DLD1 (cell line): ENCODE data around the gene MOB2.

Experiments
- in situ Hi-C: cut with HindIII; loops from 2 replicates; pipeline ENCODE4 v1.10.0; 2017; ENCODE audit warnings: low sequenced_read_pairs

Gene MOB2, protein sequence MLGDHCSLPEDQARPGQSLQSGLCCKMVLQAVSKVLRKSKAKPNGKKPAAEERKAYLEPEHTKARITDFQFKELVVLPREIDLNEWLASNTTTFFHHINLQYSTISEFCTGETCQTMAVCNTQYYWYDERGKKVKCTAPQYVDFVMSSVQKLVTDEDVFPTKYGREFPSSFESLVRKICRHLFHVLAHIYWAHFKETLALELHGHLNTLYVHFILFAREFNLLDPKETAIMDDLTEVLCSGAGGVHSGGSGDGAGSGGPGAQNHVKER

DNA sequence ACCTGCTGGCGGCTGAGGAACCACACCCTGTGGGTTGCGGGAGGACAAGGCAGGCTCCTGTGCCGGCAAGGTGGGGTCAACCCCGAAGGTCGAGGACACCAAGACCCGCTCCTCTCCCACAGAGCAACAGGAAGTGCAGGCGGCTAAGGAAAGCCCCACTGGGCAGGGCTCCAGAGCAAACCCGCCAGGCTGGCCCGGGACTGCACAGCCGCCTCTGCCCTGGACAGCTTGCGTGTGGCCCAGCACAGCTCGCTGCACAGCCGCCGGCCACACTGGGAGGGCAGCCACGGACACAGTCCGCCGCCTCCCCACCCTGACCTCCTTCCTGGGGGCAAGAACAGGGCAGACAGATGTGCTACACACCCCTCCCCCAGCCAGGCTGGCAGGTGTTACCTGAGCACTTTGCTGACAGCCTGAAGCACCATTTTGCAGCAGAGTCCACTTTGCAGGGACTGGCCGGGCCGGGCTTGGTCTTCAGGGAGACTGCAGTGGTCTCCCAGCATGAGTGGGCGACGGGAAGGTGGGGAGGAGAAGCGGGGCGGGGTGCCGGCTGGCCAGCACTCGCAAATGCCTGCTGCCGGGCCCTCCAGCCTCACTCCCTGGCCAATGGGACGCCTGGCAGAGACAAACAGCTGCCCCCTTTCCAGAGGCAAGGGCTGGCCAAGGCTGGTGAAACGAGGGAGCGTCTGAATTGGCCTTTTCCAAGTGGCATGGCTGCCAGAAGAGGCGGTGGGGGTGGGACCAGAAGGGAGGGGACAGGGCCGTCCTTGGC is at the start of gene MOB2:
Gene MOB2, minus strand, starts transcription at position 726 of the 772 bp plus-strand sequence. Its CDS starts 223 bp downstream, at position 503.
- in situ Hi-C loops = no loop called here

DNA sequence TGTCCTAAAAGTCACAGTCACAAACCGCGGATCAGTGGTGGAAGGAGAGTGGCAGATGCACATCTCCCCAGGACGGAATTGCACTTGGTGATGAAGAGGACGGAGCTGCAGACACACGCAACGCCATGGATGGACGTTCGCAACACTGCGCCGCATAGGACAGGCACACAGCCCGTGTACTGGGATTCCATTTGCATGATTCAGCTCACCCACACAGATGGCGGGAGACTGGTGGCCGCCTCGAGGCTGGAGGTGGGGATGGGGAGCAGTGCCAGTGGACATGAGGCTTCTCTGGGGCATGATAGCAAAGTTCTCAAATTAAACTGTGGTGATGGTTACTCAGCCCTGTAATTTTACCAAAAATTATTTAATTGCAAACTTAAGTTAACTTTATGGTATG is 48.1 kb upstream of the MOB2 start:
- in situ Hi-C loops = loop anchor here (5.0 to 10.0 kb wide), 3 partner anchors 88 to 480 kb away; partner anchors contain the start of gene KRTAP5-4

DNA sequence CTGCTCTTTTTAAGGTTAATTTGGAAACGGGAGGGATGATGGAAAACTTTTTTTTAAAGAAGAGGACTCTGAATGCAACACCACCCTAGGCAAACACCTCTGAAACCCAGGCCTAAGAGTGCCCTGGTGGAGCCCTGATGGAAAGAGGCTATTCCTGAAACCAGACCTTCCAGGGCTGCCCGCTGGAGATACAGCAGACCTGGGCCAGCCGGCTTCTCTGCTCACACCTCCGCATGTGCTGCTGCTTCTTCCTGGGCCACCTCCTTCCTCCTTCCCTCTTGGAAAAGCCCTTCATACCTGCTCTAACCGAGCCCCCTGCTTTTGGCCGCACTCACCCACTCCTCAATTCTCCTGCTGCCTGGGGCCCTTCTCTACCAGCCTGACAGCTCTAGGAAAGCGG is 47.6 kb upstream of the MOB2 start:
- in situ Hi-C loops = loop anchor here (10.0 kb wide), 2 partner anchors 269 to 479 kb away; no protein-coding TSS in a partner anchor

DNA sequence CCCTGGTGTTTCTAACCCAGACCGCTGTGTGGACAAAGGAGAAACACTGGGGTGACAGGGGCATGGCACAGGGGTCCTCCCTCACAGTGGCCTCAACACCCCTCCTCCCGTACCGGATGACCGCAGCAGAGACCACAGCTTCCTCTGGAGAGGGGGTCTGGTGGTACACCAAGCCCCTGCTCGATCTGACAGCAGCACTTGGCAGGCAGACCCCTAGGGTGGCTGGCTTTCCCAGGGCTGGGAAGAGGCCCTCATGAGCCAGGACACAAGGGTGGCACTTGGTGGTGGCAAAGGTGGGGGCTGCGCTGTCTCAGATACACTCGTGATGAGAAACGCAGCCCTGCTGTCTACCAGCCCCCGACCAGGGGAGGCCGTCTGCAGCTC is 46.8 kb upstream of the MOB2 start:
- in situ Hi-C loops = loop anchor here (10.0 kb wide), 2 partner anchors 269 to 479 kb away; no protein-coding TSS in a partner anchor

DNA sequence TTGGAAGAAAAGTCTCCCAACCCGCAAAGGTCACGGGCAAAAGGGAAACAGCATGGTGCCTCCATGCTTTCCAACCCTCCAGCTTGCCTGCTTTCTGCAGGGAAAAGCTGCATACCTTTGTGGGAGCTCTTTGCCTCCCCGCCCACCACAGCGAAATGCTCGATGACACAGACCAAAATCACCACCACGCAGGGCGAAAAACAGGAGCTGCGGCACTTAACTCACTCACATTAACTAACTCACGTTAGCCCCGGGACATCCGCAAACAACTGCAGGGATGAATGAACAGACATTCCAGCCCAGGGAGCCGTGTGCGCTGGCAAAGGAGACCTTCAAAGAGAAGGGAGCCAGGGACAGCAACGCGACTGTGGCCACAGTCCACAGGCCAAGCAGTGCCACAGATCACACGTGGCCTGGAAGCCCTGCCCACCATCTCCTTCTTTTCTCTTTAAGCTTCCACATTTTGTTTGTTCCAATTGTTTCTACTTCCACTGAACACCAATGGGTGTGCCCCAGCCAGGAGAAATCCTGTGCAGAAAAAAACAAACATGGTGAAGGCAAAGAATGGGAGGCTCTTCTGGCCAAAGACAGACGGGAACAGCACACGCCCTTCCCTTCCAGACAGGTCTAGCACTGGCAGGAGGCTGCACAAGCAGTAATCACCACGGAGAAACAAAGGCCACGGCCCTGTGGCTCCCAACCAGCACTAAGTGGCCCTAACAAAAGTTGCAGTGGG is 46.2 kb upstream of the MOB2 start:
- in situ Hi-C loops = loop anchor here (10.0 kb wide), 2 partner anchors 268 to 478 kb away; no protein-coding TSS in a partner anchor

DNA sequence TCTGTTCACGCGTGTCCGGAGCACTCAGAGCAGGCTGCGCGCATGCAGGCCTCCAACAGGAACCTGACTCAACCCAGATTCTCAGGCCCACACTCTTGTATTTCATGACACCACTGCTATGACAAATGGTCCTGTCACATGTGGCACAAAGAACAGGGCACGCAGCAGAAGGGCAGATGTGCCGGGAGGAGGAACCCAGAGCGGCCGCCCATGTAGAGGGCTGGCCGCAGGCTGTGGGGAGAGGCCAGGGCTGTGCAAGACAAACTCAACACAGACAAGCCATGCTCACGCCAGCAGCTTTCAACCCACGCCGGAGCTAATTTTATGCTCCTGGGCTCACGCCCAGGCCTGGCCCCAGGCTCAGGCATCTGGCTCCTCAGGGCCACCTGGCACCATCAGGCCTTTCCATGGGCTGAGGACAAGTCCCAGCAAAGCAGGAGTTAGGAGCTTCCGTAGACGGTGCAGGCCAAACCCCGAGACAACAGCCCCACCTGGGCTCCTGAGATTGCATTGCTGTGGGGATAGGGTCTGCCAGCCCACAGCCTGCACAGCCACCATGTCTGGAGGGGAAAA is 45.5 kb upstream of the MOB2 start:
- in situ Hi-C loops = loop anchor here (10.0 kb wide), 2 partner anchors 267 to 477 kb away; no protein-coding TSS in a partner anchor

DNA sequence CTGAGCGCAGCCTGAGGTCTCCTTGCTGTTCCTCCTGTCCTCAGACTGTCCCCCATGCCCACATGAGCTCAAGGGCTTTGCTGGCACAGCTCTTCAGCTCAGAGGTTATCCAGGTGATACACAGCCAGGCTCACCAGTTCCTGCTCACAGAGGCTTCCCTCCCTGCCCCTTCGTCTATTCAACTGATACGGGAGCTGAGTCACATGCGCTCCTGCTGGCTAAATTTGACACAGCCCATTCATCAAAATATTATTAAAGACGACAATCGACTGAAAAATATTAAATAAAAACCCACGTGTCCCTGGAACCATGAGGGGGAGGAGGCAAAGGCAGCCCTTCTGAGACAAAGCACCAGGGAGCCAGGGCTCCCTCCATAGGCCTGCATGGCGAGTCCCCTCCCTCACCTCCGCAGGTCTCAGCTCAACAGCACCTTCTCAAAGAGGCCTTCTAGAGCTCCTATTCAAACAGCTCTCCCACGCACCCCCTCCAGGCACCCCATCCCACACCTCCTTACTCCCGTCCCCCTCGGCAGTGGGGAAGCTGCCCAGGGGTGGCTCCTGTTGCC is 45.0 kb upstream of the MOB2 start:
- in situ Hi-C loops = loop anchor here (10.0 kb wide), 2 partner anchors 267 to 477 kb away; no protein-coding TSS in a partner anchor

DNA sequence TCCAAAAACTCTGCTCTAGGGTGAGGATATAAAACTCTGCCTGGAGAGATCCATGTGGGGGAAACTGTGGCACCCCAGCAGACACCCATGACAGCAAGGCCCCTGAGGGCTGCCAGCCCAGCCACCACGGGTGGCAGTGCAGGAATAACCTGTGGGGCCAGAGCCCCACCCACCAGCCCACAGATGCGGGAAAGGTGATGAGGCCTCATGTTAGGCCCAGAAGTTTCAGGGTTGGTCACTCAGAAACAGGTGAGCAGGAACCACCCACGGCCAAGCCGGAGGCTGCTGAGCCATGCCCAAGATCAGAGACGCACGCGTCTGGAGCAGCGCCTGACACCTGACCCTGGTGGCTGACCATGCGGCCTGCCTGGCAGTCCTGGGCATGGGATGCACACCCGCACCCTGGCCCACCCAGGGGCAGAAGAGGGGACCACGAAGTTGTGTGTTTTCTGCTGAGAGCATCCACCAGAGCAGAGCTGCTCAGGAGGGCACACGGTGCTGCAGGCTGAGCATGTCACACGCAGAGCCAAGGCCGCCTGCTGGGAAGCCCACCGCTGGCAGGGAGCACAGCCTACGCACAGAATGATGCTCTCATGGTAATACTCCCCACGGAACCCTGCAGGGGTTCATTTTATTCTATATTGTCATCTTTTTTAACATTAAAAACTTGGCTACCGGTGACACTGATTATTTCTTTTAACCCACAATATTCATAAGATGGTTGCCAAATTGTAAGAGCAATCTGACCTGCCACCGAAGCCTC is 44.3 kb upstream of the MOB2 start:
- in situ Hi-C loops = loop anchor here (10.0 kb wide), 2 partner anchors 266 to 476 kb away; no protein-coding TSS in a partner anchor

DNA sequence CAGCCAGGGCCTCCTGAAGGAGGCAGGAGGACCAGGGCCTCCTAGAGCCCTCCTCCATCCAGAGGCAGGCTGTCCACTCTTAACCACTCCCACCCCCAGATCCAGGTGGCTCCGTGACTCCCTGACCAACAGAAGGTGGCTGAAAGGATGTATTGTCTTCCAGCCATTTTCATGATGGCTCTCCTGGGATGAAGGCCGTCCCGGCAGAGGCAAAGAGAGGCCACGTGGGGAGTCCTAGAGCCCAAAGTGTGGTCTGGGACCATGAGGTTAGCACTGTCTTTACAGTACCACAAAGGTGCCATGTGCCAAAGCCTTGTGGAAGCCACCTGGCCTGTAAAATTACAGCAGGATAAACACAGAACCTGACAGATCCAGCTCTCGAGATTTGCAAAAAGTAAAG is 43.2 kb upstream of the MOB2 start:
- in situ Hi-C loops = loop anchor here (10.0 kb wide), 2 partner anchors 265 to 475 kb away; no protein-coding TSS in a partner anchor

DNA sequence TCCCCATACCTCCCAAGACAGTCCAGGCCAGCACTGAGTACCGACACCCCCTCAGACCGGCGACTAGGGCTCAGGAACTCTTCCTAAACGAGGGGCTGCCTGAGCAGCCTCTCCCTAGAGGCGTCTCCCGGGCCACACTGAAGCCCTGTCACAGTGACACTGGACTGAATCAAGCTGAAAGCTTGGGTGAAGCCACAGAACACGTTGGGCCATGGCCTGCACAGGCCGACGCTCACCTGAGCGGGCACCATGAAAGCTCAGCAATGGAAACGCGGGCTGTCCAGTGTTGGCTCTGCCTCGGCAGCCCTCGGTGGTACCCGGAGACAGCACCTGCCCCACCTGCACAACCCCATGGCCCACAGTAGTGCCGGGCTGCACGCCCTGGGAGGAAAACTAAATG is 42.7 kb upstream of the MOB2 start:
- in situ Hi-C loops = no loop called here

DNA sequence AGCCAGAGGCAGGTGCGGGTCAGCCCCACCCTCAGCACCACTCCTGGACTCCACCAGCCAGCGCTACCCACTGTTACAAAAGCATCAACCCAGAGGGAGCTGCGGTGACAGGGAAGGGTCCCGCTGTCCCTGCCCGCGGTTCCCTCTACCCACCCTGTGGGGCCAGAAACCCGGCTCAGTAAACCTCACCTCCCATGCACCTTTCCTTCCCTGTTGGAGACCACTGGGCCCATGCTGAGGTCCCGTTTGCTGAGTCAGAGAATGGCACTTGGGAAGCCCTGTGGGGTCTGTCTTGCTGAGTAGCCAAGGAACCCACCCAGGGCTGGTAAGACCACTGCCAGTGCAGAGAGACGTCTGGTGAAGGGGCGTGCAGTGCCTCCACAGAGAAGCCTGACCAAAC is 42.1 kb upstream of the MOB2 start:
- in situ Hi-C loops = no loop called here

DNA sequence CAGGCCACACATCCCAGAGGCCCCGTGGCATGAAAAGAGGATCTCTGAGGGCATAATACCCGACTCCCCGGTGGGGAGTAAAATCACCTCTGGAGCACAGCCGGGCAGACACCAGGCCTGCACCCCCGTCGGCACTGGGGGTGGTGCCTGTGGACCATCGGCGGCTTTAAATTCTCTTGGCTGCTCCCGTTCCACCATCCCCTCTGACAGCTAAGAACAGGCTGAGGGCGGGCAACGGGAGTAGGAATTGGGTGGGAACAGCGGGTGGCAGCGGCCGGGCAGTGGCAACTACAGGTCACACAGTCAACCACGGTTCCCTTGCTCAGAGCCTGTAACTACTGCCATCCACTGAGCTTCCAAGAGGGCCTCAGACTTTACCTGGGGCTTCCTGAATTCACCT is 40.2 kb upstream of the MOB2 start:
- in situ Hi-C loops = no loop called here

DNA sequence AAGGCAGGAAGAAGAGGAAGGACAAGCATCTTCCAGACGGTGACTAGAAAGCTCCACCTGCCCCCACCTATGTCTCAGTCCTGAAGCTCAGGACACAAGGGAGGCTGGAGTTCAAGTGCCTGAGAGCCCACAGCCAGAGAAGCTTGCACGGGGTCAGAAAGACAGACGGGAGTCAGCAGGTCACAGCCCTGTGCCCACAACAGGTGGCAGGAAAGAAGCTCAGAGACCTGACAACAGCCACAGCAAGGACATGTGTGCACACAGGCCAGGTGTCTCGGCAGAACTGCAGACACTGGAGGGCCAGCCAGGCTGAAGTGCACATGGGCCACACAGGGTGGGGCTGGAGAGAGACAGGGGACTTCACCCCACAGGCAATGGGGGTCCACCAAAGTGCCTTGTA is 37.2 kb upstream of the MOB2 start:
- in situ Hi-C loops = no loop called here

DNA sequence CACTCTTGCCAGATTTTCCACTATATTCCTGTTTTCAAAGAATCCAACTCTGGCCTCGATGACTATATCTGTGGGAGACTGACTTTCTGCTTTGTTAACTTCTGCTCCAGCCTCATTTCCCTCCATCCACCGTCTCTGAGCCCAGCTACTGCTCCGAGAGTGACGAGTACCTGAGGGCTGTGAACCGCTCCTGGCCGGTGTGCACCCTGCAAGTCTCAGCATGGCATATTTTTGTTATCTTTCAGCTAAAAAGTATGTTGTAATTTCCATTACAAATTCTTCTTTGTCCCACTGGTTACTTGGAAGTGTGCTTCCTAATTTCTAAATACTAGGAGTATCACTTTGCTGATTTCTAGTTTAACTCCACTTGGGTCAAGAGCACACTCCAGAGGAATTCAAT is 36.5 kb upstream of the MOB2 start:
- in situ Hi-C loops = no loop called here

DNA sequence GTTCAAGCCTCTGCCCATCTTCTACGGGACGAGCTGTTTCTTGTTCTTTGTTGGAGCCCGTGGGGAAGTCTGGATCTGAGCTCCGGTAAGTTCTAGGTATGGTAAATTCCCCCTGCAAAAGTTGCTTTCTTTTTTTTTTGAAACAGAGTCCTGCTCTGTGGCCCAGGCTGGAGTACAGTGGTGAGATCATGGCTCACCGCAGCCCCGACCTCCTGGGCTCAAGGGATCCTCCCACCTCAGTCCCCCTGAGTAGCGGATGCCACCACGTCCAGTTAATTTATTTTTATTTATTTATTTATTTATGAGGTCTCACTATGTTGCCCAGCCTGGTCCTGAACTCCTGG is 35.5 kb upstream of the MOB2 start:
- in situ Hi-C loops = no loop called here

DNA sequence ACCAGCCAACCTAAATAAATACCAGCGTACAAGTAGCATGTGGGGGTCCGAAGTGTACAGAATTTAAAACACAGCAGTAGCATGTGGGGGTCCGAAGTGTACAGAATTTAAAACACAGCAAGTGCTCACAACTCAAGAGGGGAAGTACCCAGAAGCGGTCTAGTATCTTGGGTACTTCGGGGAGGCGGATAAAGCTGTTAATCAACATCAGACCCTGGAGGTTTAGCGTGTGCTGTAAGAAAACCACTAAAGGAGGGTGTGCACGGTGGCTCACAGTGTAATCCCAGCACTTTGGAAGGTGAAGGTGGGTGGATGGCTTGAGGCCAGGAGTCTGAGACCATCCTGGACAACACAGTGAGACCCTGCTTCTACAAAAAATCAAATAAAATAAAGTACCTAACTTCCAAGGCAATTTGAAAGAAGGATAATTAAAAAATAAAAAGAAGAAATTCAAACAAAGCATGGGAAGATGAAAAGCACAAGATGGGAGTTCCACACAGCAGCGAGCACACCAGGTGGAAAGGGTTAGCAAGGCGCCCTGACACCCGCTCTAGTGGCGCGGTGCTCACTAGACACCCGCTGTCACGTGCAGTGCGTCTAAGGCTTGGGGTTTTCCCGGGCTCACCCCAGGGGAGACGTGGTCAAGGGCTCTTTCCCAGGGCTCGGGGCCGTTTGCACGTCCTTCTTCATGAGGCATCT is 35.0 kb upstream of the MOB2 start:
- in situ Hi-C loops = no loop called here

DNA sequence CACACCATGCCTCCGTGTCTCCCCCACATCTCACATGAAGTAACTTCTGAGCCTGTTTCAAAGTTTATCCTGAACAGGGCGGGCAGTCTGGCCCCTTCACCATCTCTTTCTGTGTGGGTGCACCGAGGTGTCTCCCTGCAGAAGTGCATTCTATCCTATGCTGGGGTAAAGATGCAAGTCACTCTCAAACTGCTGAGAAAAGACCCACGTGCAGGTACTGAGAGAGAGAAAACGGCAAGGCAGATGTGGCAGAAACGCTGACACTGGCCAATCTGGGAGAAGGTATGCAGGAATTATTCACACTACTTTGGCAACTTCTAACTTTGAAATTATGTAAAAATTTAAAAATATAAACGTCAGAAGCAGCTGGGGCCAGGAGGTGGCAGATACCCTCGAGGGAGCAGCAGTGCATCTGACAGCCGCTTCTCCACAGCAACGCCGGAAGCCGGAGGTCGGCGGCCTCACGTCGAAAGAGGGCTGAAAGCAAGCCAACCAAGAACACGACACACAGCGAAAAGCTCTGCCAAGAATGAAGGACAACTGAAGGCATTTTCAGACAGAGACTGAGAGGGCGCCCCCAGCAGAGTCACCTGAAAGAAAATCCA is 34.2 kb upstream of the MOB2 start:
- in situ Hi-C loops = no loop called here

DNA sequence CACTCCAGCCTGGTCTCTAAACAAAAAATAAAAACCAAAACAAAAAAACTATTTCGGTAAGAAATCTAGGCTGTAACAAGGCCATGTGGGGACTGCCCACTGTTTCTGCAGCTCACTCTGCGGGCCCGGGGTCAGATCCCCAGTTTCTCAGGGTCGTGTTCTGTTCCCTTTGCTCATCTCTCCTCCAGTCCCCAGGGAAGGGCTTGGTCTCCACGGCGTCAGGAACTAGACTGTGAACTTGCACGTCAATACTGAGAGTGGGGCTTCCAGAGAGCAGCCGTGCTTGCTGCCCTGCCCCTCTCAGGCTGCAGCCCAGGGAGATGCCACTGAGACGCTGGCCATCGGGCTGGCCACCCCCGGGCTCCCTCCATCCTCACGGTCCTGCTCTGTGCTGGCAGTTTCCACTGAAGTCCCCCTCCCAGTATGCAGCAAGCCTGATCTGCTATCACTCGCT is 33.7 kb upstream of the MOB2 start:
- in situ Hi-C loops = no loop called here
